ENCODE measurements around the gene ACP4.

Gene ACP4

DNA sequence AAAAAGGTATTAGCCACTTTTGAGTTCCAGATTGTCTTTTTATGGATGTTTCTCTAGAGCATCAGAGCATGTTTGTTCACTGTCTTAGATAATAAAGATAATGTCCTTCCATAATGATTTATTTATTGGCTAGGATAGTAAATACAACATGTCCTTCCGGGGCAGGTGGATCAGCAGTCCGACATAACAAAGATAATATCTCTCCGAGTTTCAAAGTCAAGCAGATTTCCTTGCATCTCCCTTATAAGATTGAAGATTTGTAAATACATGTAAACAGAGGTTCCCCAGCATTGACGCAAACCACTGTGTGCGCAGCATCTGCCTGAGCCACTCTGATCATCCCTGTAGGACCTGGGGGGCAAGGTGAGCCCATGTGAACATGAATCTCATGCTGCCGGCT is 51.9 kb downstream of the ACP4 start:
- in situ Hi-C loops (cut with MboI; ENCODE audit: low sequenced_read_pairs) = no loop called here
- Histone ChIP-seq H3K4me3 (no peak overlapping the region), H3K4me1 (no peaks in the 10 kb centered on the region), H3K9me3 (no peaks in the 10 kb centered on the region), H3K36me3 (replicated peaks) (no peaks in the 10 kb centered on the region), H3K27me3 (ENCODE audit: low read depth) (peaks cover 4% of the 10 kb centered on the region)
- DNase-seq (ENCODE audit: low spot score in 2 of 2) = no peak

DNA sequence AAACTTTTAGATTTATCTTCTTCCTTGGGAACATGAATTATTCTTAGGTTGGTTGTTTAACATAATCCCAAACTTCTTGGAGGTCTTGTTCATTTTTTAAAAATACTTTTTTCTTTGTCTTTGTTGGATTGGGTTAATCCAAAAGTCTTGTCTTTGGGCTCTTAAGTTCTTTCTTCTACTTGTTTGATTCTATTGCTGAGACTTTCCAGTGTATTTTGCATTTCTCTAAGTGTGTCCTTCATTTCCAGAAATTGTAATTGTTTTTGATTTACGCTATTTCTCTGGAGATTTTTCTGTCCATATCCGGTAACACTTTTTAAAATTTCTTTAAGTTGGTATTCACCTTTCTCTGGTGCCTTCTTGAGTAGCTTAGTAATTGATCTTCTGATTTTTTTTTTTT is 53.0 kb downstream of the ACP4 start:
- in situ Hi-C loops (cut with MboI; ENCODE audit: low sequenced_read_pairs) = no loop called here

DNA sequence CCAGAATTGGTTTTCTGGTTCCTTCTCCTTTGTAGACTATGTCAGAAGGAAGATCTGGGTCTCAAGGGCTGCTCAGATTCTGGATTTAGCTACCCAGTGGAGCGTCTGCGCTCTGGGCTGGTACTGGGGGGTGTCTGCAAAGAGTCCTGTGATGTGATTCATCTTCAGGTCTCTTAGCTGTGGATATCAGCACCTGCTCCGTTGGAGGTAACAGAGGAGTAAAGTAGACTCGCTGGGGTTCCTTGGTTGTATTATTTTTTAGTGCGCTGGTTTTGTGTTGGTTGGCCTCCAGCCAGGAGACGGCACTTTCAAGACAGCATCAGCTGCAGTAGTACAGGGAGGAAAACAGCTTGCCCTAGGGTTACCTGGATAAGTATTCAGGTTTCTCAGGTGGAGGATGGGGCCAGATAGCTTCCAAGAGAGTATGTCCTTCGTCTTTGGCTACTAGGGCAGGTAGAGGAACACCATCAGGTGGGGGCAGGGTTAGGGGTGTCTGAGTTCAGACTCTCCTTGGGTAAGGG is 53.5 kb downstream of the ACP4 start:
- Histone ChIP-seq H3K27me3 (ENCODE audit: low read depth) (peaks cover 4% of the 10 kb centered on the region), H3K36me3 (replicated peaks) (no peaks in the 10 kb centered on the region), H3K4me1 (no peaks in the 10 kb centered on the region), H3K9me3 (no peaks in the 10 kb centered on the region), H3K4me3 (no peak overlapping the region)
- in situ Hi-C loops (cut with MboI; ENCODE audit: low sequenced_read_pairs) = no loop called here
- DNase-seq (ENCODE audit: low spot score in 2 of 2) = no peak

More for the DNA sequence above, 53.0 kb downstream of the ACP4 start:
- Histone ChIP-seq H3K27me3 (ENCODE audit: low read depth) (peaks cover 4% of the 10 kb centered on the region), H3K9me3 (no peaks in the 10 kb centered on the region), H3K36me3 (replicated peaks) (no peaks in the 10 kb centered on the region), H3K4me3 (no peak overlapping the region), H3K4me1 (no peaks in the 10 kb centered on the region)
- DNase-seq (ENCODE audit: low spot score in 2 of 2) = no peak

DNA sequence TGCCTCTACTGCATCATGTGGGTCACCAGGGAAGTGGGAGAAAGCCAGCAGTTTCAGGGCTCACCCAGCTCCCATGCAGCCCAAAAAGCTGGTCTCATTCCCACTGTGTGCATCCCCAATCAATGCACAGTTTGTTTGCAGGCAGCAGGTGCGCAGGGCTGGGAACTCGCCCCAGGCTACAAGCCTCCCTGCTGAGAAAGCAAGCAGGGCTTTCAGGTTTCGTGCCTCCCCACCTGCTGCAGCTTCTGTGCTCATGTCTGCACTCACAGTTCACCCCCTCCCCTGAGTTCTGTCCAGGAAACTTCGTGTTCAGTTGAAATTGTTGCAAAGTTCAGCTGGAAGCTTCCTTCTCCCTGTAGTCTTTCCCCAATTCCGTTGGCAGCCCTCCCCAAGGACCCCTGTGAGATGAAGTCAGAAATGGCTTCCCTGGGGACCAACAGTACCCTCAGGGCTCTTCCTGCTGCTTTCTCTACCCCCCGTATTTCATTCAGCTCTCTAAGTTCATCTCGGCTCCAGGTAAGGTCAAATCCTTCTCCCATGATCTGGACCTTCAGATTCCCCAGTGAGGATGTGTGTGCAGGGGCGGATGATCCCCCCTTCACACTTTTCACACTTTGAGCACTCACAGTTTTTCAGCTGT is 54.2 kb downstream of the ACP4 start:
- H3K27me3 ChIP-seq (ENCODE audit: low read depth) = peaks cover 4% of the 10 kb centered on the region
- in situ Hi-C loops (cut with MboI; ENCODE audit: low sequenced_read_pairs) = no loop called here
- H3K4me1 ChIP-seq = no peaks in the 10 kb centered on the region
- DNase-seq (ENCODE audit: low spot score in 2 of 2) = no peak
- H3K9me3 ChIP-seq = no peaks in the 10 kb centered on the region
- H3K4me3 ChIP-seq = no peak overlapping the region
- H3K36me3 ChIP-seq (replicated peaks) = no peaks in the 10 kb centered on the region

All from HAP-1 (cell line).